Liver (tissue), 9 donors: ENCODE data around the gene ALX3. TPM values are rescaled to one million over a fixed set of nuclear protein-coding genes. Genes with fewer than 3 reads are reported as not detected.

Experiments
- DNase-seq: peaks from one replicate; pipeline ENCODE4 v3.0.0-alpha.2; 2017; ENCODE audit warnings: low spot score
- H3K27ac ChIP-seq, 2 donors: one replicate each; pipeline ENCODE4 v1.7.0; 2013; ENCODE audit warnings: inconsistent platforms in 2 of 2, low read length in 2 of 2, control low read depth in 1 of 2, low read depth in 1 of 2, mild to moderate bottlenecking in 1 of 2
- H3K27me3 ChIP-seq, 4 donors: one replicate each; pipeline versions ENCODE4 v1.6.1 to v1.7.0; 2013; ENCODE audit warnings: low read length in 3 of 4, inconsistent platforms in 1 of 4, mild to moderate bottlenecking in 1 of 4, moderate library complexity in 1 of 4; ENCODE audit not compliant: control insufficient read depth in 4 of 4, insufficient read depth in 4 of 4
- H3K36me3 ChIP-seq, 4 donors: one replicate each; pipeline versions ENCODE4 v1.6.1 to v1.7.0; 2013; ENCODE audit warnings: low read length in 3 of 4, mild to moderate bottlenecking in 3 of 4, low read depth in 1 of 4, moderate library complexity in 1 of 4; ENCODE audit not compliant: control insufficient read depth in 4 of 4, insufficient read depth in 3 of 4
- H3K4me1 ChIP-seq, 4 donors: one replicate each; pipeline versions ENCODE4 v1.6.1 to v1.7.0; 2013; ENCODE audit warnings: low read length in 3 of 4, mild to moderate bottlenecking in 3 of 4, moderate library complexity in 1 of 4; ENCODE audit not compliant: control insufficient read depth in 4 of 4, insufficient read depth in 4 of 4
- H3K4me3 ChIP-seq, 3 donors: one replicate each; pipeline versions ENCODE4 v1.6.1 to v1.7.0; 2013; ENCODE audit warnings: low read length in 3 of 3, control low read depth in 1 of 3, low read depth in 1 of 3, mild to moderate bottlenecking in 1 of 3
- H3K9ac ChIP-seq, 2 donors: one replicate each; pipeline ENCODE4 v1.7.0; 2013; ENCODE audit warnings: low read length in 2 of 2, mild to moderate bottlenecking in 2 of 2, moderate library complexity in 2 of 2, control low read depth in 1 of 2, low read depth in 1 of 2
- H3K9me3 ChIP-seq, 4 donors: one replicate each; pipeline versions ENCODE4 v1.6.1 to v1.7.0; 2013; ENCODE audit warnings: low read length in 3 of 4; ENCODE audit not compliant: control insufficient read depth in 4 of 4
- ATF3 ChIP-seq: IDR thresholded peaks from 2 replicates; pipeline ENCODE4 v1.6.1; 2016; ENCODE audit warnings: antibody characterized with exemption
- CTCF ChIP-seq: fragments of 150-350 bp; IDR thresholded peaks from 2 replicates; pipeline ENCODE4 v1.5.1; 2017; ENCODE audit warnings: improper control_type of control experiment, low read depth, low read length; ENCODE audit not compliant: missing input control
- EGR1 ChIP-seq, 2 donors: IDR thresholded peaks; 2 replicates each; pipeline ENCODE4 v1.6.1; 2016 to 2018; ENCODE audit warnings: antibody characterized with exemption in 2 of 2, low read depth in 2 of 2
- FOXA1 ChIP-seq: IDR thresholded peaks from 2 replicates; pipeline ENCODE4 v1.6.1; 2016; ENCODE audit warnings: antibody characterized with exemption
- FOXA2 ChIP-seq: IDR thresholded peaks from 2 replicates; pipeline ENCODE4 v1.6.1; 2016; ENCODE audit warnings: antibody characterized with exemption
- GABPA ChIP-seq, 2 donors: IDR thresholded peaks in 1 of 2; conservative IDR thresholded peaks in 1 of 2; 2 replicates each; pipeline ENCODE4 v1.6.1; 2016; ENCODE audit warnings: antibody characterized with exemption in 2 of 2, mild to moderate bottlenecking in 1 of 2, moderate library complexity in 1 of 2
- HNF4A ChIP-seq, 2 donors: conservative IDR thresholded peaks; 2 replicates each; pipeline ENCODE4 v1.6.1; 2016; ENCODE audit warnings: antibody characterized with exemption in 2 of 2, mild to moderate bottlenecking in 2 of 2
- HNF4G ChIP-seq: IDR thresholded peaks from 2 replicates; pipeline ENCODE4 v1.6.1; 2016; ENCODE audit warnings: antibody characterized with exemption
- JUND ChIP-seq, 2 donors: IDR thresholded peaks; 2 replicates each; pipeline ENCODE4 v1.6.1; 2016; ENCODE audit warnings: antibody characterized with exemption in 2 of 2
- MAX ChIP-seq: IDR thresholded peaks from 2 replicates; pipeline ENCODE4 v1.6.1; 2016; ENCODE audit warnings: antibody characterized with exemption
- NR2F2 ChIP-seq: IDR thresholded peaks from 2 replicates; pipeline ENCODE4 v1.6.1; 2016; ENCODE audit warnings: antibody characterized with exemption
- RAD21 ChIP-seq, 2 donors: IDR thresholded peaks; 2 replicates each; pipeline ENCODE4 v1.6.1; 2016; ENCODE audit warnings: antibody characterized with exemption in 2 of 2, mild to moderate bottlenecking in 2 of 2
- REST ChIP-seq: IDR thresholded peaks from 2 replicates; pipeline ENCODE4 v1.6.1; 2016; ENCODE audit warnings: antibody characterized with exemption, mild to moderate bottlenecking
- RXRA ChIP-seq, 2 donors: IDR thresholded peaks; 2 replicates each; pipeline ENCODE4 v1.6.1; 2017 to 2018; ENCODE audit warnings: antibody characterized with exemption in 2 of 2, mild to moderate bottlenecking in 1 of 2
- SP1 ChIP-seq: IDR thresholded peaks from 2 replicates; pipeline ENCODE4 v1.6.1; 2018; ENCODE audit warnings: antibody characterized with exemption, mild to moderate bottlenecking
- YY1 ChIP-seq: IDR thresholded peaks from 2 replicates; pipeline ENCODE4 v1.6.1; 2016; ENCODE audit warnings: antibody characterized with exemption, mild to moderate bottlenecking
- ZBTB33 ChIP-seq: IDR thresholded peaks from 2 replicates; pipeline ENCODE4 v1.6.1; 2016; ENCODE audit warnings: antibody characterized with exemption
- WGBS: extraction: QIAGEN DNeasy Blood & Tissue Kit; methylation state at CpG from one replicate; pipeline ENCODE4 v1.1.7; 2013; 5-methylcytosine and 5-hydroxymethylcytosine counted together
- polyA plus RNA-seq, 2 donors: library from polyadenylated mRNA; stranded (reverse) in 1 of 2; unstranded in 1 of 2; fragments of 200-250 nt in 1 of 2; fragments of >200 nt in 1 of 2; fragmentation: Nextera tagmentation in 1 of 2; extraction: Ambion mirVana in 1 of 2; gene quantifications; one replicate each; pipeline versions ENCODE4 v1.2.1 to v1.2.3, GENCODE V29; 2013 to 2015
- total RNA-seq, 2 donors: library from RNA; depleted of rRNA; stranded (reverse); fragments of >200 nt; gene quantifications; one replicate each; pipeline ENCODE4 v1.2.3, GENCODE V29; 2014
- donor health status: healthy.
- donor health status: healthy.
- donor health status: healthy.
- donor health status: healthy.
- donor health status: healthy.

ALX3 gene
- total and polyA plus RNA-seq, 4 donors: not detected

GRCh38 chr1:110061341-110061740 is 9.1 kb downstream of the ALX3 start:
- Histone ChIP-seq H3K36me3 (peaks cover 0 to 20% (median 12%) of the 10 kb centered on the region in 4 donors), H3K27ac (no peak overlapping the region), H3K9me3 (no peaks in the 10 kb centered on the region), H3K4me3 (no peak overlapping the region), H3K4me1 (no peaks in the 10 kb centered on the region), H3K9ac (no peak overlapping the region), H3K27me3 (no peaks in the 10 kb centered on the region)
- WGBS: 97% methylated on average over 10 of the region's 10 CpGs
- TF ChIP-seq GABPA (IDR thresholded peaks at IDR 0.05 in 1 of 2, conservative IDR thresholded peaks at IDR 0.05 in 1 of 2) (no peak), RAD21 (IDR thresholded peaks at IDR 0.05) (no peak), NR2F2 (no peak), RXRA (IDR thresholded peaks at IDR 0.05) (no peak), HNF4G (no peak), HNF4A (conservative IDR thresholded peaks at IDR 0.05) (no peak), REST (no peak), ZBTB33 (no peak), CTCF (no peak), EGR1 (IDR thresholded peaks at IDR 0.05; ENCODE audit: low read depth in 2 of 2) (no peak), FOXA1 (no peak), JUND (IDR thresholded peaks at IDR 0.05) (no peak), FOXA2 (no peak), MAX (no peak)
- no peak for DNase-seq

GRCh38 chr1:110060662-110061060 is 9.8 kb downstream of the ALX3 start:
- Histone ChIP-seq H3K4me3 (no peak overlapping the region), H3K27me3 (no peaks in the 10 kb centered on the region), H3K27ac (no peak overlapping the region), H3K9ac (no peak overlapping the region), H3K36me3 (peaks cover 0 to 27% (median 17%) of the 10 kb centered on the region in 4 donors), H3K4me1 (peaks cover 0 to under 1% (median 0%) of the 10 kb centered on the region in 4 donors), H3K9me3 (no peaks in the 10 kb centered on the region)
- no peak for DNase-seq
- WGBS: 96% methylated on average over 7 of the region's 7 CpGs
- TF ChIP-seq HNF4G (no peak), GABPA (IDR thresholded peaks at IDR 0.05 in 1 of 2, conservative IDR thresholded peaks at IDR 0.05 in 1 of 2) (no peak), ATF3 (no peak), NR2F2 (no peak), FOXA1 (no peak), HNF4A (conservative IDR thresholded peaks at IDR 0.05) (no peak), RXRA (IDR thresholded peaks at IDR 0.05) (no peak), SP1 (no peak), EGR1 (IDR thresholded peaks at IDR 0.05; ENCODE audit: low read depth in 2 of 2) (no peak), RAD21 (IDR thresholded peaks at IDR 0.05) (no peak), JUND (IDR thresholded peaks at IDR 0.05) (no peak), MAX (no peak), FOXA2 (no peak), CTCF (no peak), YY1 (no peak)
